HG03460 (cell line): ENCODE measurements around the gene ZNF821.
"Not testable (repeated sequence)": the region's sequence is repeated elsewhere in the genome, so short reads cannot be mapped to it uniquely, and the experiment has no call there.

Experiments
- ATAC-seq: cut with Tn5 transposase; IDR thresholded peaks from one replicate; pipeline ENCODE4 v1.9.1; 2021; ENCODE audit not compliant: unreplicated experiment

ZNF821 gene

GRCh38 chr16:71817155-71817500 lies 66.9 kb downstream of the ZNF821 start:
- ATAC-seq, result peak; percentile 4

GRCh38 chr16:71811261-71811803 lies 72.7 kb downstream of the ZNF821 start:
- ATAC-seq, result no peak

- not testable (repeated sequence) for ATAC-seq
These were observed 73.8 kb downstream of the ZNF821 start for GRCh38 chr16:71810155-71810530.
